Measurements from ENCODE around the gene CRELD2. TPM values are rescaled to one million over a fixed set of nuclear protein-coding genes. Genes with fewer than 3 reads are reported as not detected.

The CRELD2 gene
- total and polyA plus RNA-seq, 8 donors: 37.2 to 61.9 (median 54.1) TPM

- DNase-seq (no peak), FAIRE-seq (no peak), ATAC-seq (no peak)
- no peaks in the 10 kb centered on the region for H3K36me3 ChIP-seq
- no peaks in the 10 kb centered on the region for H3K9me3 ChIP-seq
- 92 to 93% methylated on average over 7 of the region's 7 CpGs for WGBS, 2 donors
- H3K4me1 ChIP-seq: peaks cover 0 to 3% (median 0%) of the 10 kb centered on the region in 3 donors
- no peak overlapping the region for H3K4me3 ChIP-seq
- H3K27ac ChIP-seq: no peak overlapping the region
- H3K27me3 ChIP-seq: no peaks in the 10 kb centered on the region
- intact Hi-C loops (cut with DNase I): no loop called here
- no peak for TF ChIP-seq CTCF (IDR thresholded peaks at IDR 0.05)
Measured at GRCh38 chr22:49872347-49872746, 46.1 kb upstream of the CRELD2 start.

- H3K27ac ChIP-seq: no peak overlapping the region
- H3K9me3 ChIP-seq: no peaks in the 10 kb centered on the region
- no peaks in the 10 kb centered on the region for H3K36me3 ChIP-seq
- H3K4me3 ChIP-seq: no peak overlapping the region
- H3K27me3 ChIP-seq: no peaks in the 10 kb centered on the region
- intact Hi-C loops (cut with DNase I): no loop called here
- peaks cover 0 to 3% (median 0%) of the 10 kb centered on the region in 3 donors for H3K4me1 ChIP-seq
- FAIRE-seq: no peak
- ATAC-seq: no peak
- no peak for TF ChIP-seq CTCF (IDR thresholded peaks at IDR 0.05)
- WGBS, 2 donors: 88 to 89% methylated on average over 16 of the region's 16 CpGs
- DNase-seq: no peak
Measured at GRCh38 chr22:49873228-49873940, 45.0 kb upstream of the CRELD2 start.

GRCh38 chr22:49877642-49878041, 40.8 kb upstream of the CRELD2 start:
- no peak for TF ChIP-seq CTCF (IDR thresholded peaks at IDR 0.05)
- Histone ChIP-seq H3K4me3 (no peak overlapping the region), H3K9me3 (no peaks in the 10 kb centered on the region), H3K27me3 (no peaks in the 10 kb centered on the region), H3K4me1 (peaks cover 0 to 3% (median 0%) of the 10 kb centered on the region in 3 donors), H3K36me3 (no peaks in the 10 kb centered on the region), H3K27ac (no peak overlapping the region)
- WGBS, 2 donors: 96 to 97% methylated on average over 7 of the region's 7 CpGs
- DNase-seq (no peak), FAIRE-seq (no peak), ATAC-seq (no peak)
- intact Hi-C loops (cut with DNase I): no loop called here

GRCh38 chr22:49878206-49878605, 40.2 kb upstream of the CRELD2 start:
- Histone ChIP-seq H3K36me3 (no peaks in the 10 kb centered on the region), H3K4me3 (no peak overlapping the region), H3K9me3 (no peaks in the 10 kb centered on the region), H3K27me3 (no peaks in the 10 kb centered on the region), H3K27ac (no peak overlapping the region), H3K4me1 (peaks cover 0 to 3% (median 0%) of the 10 kb centered on the region in 3 donors)
- WGBS, 2 donors: 96% methylated on average over 8 of the region's 8 CpGs
- no peak for DNase-seq
- TF ChIP-seq CTCF (IDR thresholded peaks at IDR 0.05): no peak
- intact Hi-C loops (cut with DNase I): no loop called here
- ATAC-seq: no peak
- FAIRE-seq: no peak

GRCh38 chr22:49879871-49880270, 38.6 kb upstream of the CRELD2 start:
- Histone ChIP-seq H3K27me3 (no peaks in the 10 kb centered on the region), H3K9me3 (no peaks in the 10 kb centered on the region), H3K4me1 (peaks cover 0 to 3% (median 0%) of the 10 kb centered on the region in 3 donors), H3K36me3 (no peaks in the 10 kb centered on the region), H3K4me3 (no peak overlapping the region), H3K27ac (no peak overlapping the region)
- 96 to 98% methylated on average over 9 of the region's 9 CpGs for WGBS, 2 donors
- TF ChIP-seq CTCF (IDR thresholded peaks at IDR 0.05): no peak
- FAIRE-seq (no peak), ATAC-seq (no peak), DNase-seq (no peak)
- intact Hi-C loops (cut with DNase I): no loop called here

Data from pancreas (tissue), 10 donors.